ENCODE measurements around the gene OR4S2. TPM values are rescaled to one million over a fixed set of nuclear protein-coding genes. Genes with fewer than 3 reads are reported as not detected.

Gene OR4S2, protein sequence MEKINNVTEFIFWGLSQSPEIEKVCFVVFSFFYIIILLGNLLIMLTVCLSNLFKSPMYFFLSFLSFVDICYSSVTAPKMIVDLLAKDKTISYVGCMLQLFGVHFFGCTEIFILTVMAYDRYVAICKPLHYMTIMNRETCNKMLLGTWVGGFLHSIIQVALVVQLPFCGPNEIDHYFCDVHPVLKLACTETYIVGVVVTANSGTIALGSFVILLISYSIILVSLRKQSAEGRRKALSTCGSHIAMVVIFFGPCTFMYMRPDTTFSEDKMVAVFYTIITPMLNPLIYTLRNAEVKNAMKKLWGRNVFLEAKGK
- total RNA-seq: not detected

DNA sequence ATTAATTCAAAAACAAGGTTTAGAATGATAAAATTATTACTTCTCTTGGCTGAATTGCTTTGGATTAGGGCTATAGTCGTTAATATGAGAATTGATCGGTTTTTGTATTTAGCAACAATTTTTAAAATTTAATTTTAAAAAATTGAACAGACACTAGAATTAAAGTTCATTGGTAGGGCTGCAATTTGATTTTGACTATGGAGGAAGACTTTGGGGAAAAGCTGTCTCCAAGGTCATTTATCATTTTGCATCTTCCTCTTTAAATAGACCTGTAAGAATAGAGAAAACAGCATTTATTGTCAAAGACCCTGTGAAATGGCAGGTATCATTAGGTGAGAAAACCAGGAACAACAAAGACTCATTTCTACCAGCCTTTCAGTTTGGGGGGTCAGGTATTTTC, at the start of gene OR4S2:
Gene OR4S2, plus strand, starts transcription at position 301 of the 400 bp plus-strand sequence. CDS start 2,577 bp downstream, outside the sequence.
- Mint-ChIP-seq H3K4me1 (ENCODE audit: low read depth) (no peaks in the 10 kb centered on the region), H3K9me3 (ENCODE audit: insufficient read depth) (no peaks in the 10 kb centered on the region), H3K36me3 (ENCODE audit: low read depth) (no peaks in the 10 kb centered on the region), H3K27ac (no peak within 1 kb of the TSS), H3K27me3 (ENCODE audit: low read depth) (no peaks in the 10 kb centered on the region), H3K4me3 (no peak within 1 kb of the TSS)
- ATAC-seq (no peak), DNase-seq (no peak)
- ChIA-PET CTCF (no interaction called here), POLR2A (no interaction called here)

DNA sequence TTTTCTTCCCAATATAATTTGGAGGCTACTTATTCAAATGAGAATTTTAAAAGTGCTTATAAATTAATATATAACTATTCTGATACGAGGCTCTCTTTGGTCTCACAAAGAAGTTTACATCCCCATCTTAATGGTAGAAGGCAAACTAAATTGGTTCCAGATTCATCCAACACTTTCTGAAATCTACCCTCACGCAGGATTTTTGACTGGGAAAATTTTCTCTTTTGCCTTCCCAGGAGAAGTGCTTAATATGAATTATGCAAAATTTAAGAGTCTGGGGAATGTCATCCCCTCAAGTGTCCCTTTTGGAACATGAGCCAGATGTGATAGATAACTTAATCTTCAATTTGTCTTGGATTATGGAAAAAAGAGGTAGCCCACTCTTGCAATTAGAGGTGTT, 40.6 kb upstream of the OR4S2 start, which contains the start of gene OR4C11:
Gene OR4C11, minus strand, starts transcription at position 101 of the 400 bp plus-strand sequence. CDS start 3,272 bp downstream, outside the sequence.
- Mint-ChIP-seq H3K4me3 (no peak within 1 kb of the TSS), H3K4me1 (ENCODE audit: low read depth) (no peaks in the 10 kb centered on the region), H3K9me3 (ENCODE audit: insufficient read depth) (no peaks in the 10 kb centered on the region), H3K27me3 (ENCODE audit: low read depth) (no peaks in the 10 kb centered on the region), H3K27ac (no peak within 1 kb of the TSS), H3K36me3 (ENCODE audit: low read depth) (no peaks in the 10 kb centered on the region)
- ATAC-seq (no peak), DNase-seq (no peak)
- CTCF ChIA-PET: no interaction called here
- POLR2A ChIA-PET: no interaction called here

DNA sequence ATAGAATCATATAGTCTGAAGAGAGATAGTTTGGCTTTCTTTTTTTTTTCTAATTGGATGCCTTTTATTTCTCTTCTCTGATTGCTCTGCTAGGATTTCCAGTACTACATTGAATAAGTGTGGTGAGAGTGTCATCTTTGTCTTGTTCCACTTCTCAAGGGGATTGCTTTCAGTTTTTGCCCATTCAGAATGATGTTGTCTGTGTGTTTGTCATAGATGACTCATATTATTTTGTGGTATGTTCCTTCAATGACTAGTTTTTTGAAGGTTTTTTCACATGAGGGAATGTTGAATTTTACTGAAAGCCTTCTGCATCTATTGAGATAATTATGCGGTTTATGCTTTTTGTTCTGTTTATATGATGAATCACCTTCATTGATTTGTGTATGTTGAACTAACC, 23.6 kb upstream of the OR4S2 start:
- H3K27ac Mint-ChIP-seq: no peak overlapping the region
- DNase-seq (no peak), ATAC-seq (no peak)
- H3K4me3 Mint-ChIP-seq: no peak overlapping the region
- ChIA-PET POLR2A (no interaction called here), CTCF (no interaction called here)
- H3K36me3 Mint-ChIP-seq (ENCODE audit: low read depth): no peaks in the 10 kb centered on the region
- H3K27me3 Mint-ChIP-seq (ENCODE audit: low read depth): no peaks in the 10 kb centered on the region
- H3K4me1 Mint-ChIP-seq (ENCODE audit: low read depth): no peaks in the 10 kb centered on the region
- H3K9me3 Mint-ChIP-seq (ENCODE audit: insufficient read depth): no peaks in the 10 kb centered on the region

DNA sequence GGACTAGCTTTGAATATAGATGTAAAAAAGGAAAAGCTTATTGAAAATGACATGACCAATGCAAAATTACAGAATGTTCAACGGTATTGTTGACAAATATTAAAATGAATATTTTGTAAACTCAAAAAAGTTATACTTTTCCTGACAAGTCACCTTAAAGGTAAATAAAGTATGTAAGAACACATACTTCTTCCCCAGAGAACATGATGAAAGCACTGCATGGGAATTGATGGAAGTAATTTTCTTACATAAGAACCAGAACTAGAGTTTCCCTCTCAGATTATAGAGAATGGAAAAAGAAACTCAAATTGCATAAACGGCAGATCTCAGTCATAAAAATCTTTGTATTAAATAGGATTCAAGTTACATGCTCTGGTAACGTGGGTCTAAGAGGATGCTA, 13.3 kb upstream of the OR4S2 start, which contains the start of gene OR4P4:
Gene OR4P4, plus strand, starts transcription at position 301 of the 400 bp plus-strand sequence.
- DNase-seq (no peak), ATAC-seq (no peak)
- H3K27me3 Mint-ChIP-seq (ENCODE audit: low read depth): no peaks in the 10 kb centered on the region
- H3K4me1 Mint-ChIP-seq (ENCODE audit: low read depth): no peaks in the 10 kb centered on the region
- ChIA-PET POLR2A (no interaction called here), CTCF (no interaction called here)
- H3K27ac Mint-ChIP-seq: no peak within 1 kb of the TSS
- no peak within 1 kb of the TSS for H3K4me3 Mint-ChIP-seq
- no peaks in the 10 kb centered on the region for H3K36me3 Mint-ChIP-seq (ENCODE audit: low read depth)
- no peaks in the 10 kb centered on the region for H3K9me3 Mint-ChIP-seq (ENCODE audit: insufficient read depth)

DNA sequence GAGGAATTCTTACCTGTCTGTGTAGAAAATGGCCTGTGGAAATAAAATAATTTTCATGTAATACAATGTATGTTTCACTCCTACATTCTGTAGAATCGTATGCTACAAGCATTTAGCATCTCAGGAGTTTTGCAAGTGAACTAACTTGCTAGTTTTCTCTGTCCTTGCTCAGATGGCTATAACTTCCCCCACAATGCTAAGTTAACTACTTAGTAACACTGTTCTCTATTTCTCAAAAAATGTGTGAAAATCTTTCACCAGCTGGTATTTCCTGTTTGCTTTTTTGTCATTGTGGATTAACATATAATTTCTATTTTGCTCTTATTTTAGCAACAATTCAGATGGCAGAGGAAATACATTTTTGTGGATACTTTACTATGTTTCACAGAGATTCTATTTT, 4.4 kb downstream of the OR4S2 start:
- Mint-ChIP-seq H3K27me3 (ENCODE audit: low read depth) (no peaks in the 10 kb centered on the region), H3K27ac (no peak overlapping the region), H3K36me3 (ENCODE audit: low read depth) (no peaks in the 10 kb centered on the region), H3K9me3 (ENCODE audit: insufficient read depth) (no peaks in the 10 kb centered on the region), H3K4me3 (no peak overlapping the region), H3K4me1 (ENCODE audit: low read depth) (no peaks in the 10 kb centered on the region)
- DNase-seq: no peak
- ATAC-seq: no peak
- ChIA-PET CTCF (no interaction called here), POLR2A (no interaction called here)

DNA sequence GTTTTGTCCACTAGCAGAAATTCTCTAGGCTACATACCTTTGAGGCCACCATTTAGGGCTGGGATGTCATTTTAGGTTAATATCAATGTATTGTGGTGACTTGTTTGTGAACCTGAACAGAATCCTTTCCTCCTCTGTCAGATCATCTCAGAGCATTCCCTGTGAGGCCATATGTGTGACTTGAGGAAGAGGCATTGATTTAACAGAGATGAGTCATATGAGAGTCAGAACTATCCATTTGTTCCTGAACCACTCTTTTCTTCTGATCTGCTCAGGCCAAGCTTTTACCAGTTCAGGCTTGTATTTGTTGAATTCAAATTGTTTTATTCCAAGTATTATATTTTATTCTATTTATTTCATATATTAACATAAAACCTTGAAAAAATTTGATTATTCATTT, 7.0 kb downstream of the OR4S2 start:
- no peaks in the 10 kb centered on the region for H3K36me3 Mint-ChIP-seq (ENCODE audit: low read depth)
- CTCF ChIA-PET: no interaction called here
- no peak overlapping the region for H3K4me3 Mint-ChIP-seq
- DNase-seq (no peak), ATAC-seq (no peak)
- H3K27ac Mint-ChIP-seq: no peak overlapping the region
- POLR2A ChIA-PET: no interaction called here
- no peaks in the 10 kb centered on the region for H3K4me1 Mint-ChIP-seq (ENCODE audit: low read depth)
- no peaks in the 10 kb centered on the region for H3K9me3 Mint-ChIP-seq (ENCODE audit: insufficient read depth)
- no peaks in the 10 kb centered on the region for H3K27me3 Mint-ChIP-seq (ENCODE audit: low read depth)

DNA sequence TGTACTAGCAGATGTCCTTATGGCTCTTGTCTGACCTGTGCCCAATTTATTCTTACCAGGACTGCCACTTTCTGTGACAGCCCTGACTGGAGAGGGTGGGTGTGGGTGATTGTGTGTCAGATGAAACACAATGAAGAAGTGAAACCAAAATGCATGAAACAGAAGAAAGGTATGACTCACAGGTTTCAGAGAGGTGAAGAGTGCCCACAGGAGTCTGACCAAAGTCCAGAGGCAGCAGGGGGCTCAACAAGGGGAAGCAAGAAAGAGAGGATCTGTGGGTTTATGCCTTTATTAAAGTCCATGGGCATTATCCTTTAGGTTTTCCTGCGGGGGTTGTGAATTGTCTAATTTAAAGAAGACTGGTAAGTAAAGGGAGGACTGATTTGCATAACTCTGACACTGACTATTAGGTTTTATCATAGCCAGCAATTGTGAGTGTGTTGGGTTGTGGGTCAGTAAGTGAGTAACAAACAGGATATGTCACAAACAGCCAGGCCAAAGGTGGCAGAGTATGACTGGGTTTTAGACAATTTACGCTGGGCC, 10.0 kb downstream of the OR4S2 start:
- Mint-ChIP-seq H3K27ac (no peak overlapping the region), H3K36me3 (ENCODE audit: low read depth) (no peaks in the 10 kb centered on the region)
- no peak for ATAC-seq

DNA sequence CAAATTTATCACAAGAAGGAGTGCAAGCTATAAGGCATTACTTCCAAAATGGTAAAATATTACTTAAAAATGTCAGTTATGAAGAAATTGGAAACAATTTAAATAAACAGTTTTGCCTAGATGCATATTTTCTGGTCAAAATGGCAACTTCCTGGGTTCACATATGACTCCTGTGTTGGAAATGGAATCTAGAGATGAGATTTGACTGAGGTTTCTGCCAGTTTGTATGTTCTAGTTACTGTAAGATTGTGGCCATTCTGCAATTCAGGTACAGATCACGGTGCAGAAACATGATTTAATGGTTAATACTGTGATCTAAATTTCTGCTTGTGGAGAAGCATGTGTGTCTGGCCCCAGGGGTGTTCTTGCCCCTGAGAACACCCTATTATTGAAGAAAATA, 10.5 kb downstream of the OR4S2 start:
- DNase-seq (no peak), ATAC-seq (no peak)
- Mint-ChIP-seq H3K4me3 (no peak overlapping the region), H3K27ac (no peak overlapping the region), H3K4me1 (ENCODE audit: low read depth) (no peaks in the 10 kb centered on the region), H3K36me3 (ENCODE audit: low read depth) (no peaks in the 10 kb centered on the region), H3K27me3 (ENCODE audit: low read depth) (no peaks in the 10 kb centered on the region), H3K9me3 (ENCODE audit: insufficient read depth) (no peaks in the 10 kb centered on the region)
- CTCF ChIA-PET: no interaction called here
- POLR2A ChIA-PET: no interaction called here

More for the DNA sequence above, 10.0 kb downstream of the OR4S2 start:
- no peak for DNase-seq
- ChIA-PET CTCF (no interaction called here), POLR2A (no interaction called here)
- Mint-ChIP-seq H3K27me3 (ENCODE audit: low read depth) (no peaks in the 10 kb centered on the region), H3K4me1 (ENCODE audit: low read depth) (no peaks in the 10 kb centered on the region), H3K9me3 (ENCODE audit: insufficient read depth) (no peaks in the 10 kb centered on the region), H3K4me3 (no peak overlapping the region)

DNA sequence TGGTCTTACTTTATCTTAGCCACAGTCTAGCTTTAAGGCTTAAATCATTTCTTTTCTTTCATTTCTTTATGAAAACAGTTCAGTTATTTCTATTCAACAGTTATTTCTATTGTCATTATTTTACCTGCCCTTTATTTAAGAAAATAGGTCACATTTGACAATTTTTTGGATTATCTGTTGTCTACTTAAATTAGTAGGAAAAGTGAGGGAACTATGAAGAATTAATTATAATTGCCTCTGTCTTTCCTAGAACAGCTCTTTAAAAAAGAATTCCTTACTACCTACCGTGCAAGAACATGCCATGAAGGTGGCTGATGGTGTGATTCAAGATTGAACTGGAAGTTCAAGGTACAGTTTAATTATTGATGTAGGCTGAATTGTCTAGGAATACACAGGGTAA, 13.8 kb downstream of the OR4S2 start, which contains the start of gene OR4C6:
Gene OR4C6, plus strand, starts transcription at position 301 of the 400 bp plus-strand sequence. CDS start 2,966 bp downstream, outside the sequence.
- DNase-seq: no peak
- no peak for ATAC-seq
- H3K27me3 Mint-ChIP-seq (ENCODE audit: low read depth): no peaks in the 10 kb centered on the region
- no peaks in the 10 kb centered on the region for H3K36me3 Mint-ChIP-seq (ENCODE audit: low read depth)
- ChIA-PET CTCF (no interaction called here), POLR2A (no interaction called here)
- H3K27ac Mint-ChIP-seq: no peak within 1 kb of the TSS
- H3K4me1 Mint-ChIP-seq (ENCODE audit: low read depth): no peaks in the 10 kb centered on the region
- peaks cover 3% of the 10 kb centered on the region for H3K9me3 Mint-ChIP-seq (ENCODE audit: insufficient read depth)
- no peak within 1 kb of the TSS for H3K4me3 Mint-ChIP-seq

DNA sequence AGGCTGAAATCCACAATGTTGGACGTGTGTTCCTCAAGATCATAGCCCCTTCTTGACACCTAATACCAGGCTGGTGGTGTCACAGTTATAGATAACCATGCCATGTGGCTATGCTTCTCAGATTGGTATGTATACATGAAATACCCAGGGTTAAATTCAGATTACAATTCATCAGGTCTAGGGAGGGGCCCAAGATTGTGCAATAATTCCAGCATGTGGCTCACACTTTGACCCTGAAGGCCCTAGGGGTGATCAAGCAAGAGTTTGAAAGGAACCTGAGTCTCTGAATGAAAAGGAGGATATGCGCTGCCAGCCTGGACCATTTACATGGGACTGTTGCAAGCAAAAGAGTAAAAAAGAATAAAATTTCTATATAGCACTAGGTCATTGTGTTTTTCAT, 21.2 kb downstream of the OR4S2 start:
- CTCF ChIA-PET: no interaction called here
- POLR2A ChIA-PET: no interaction called here
- Mint-ChIP-seq H3K9me3 (ENCODE audit: insufficient read depth) (peaks cover 3% of the 10 kb centered on the region), H3K4me3 (no peak overlapping the region), H3K27me3 (ENCODE audit: low read depth) (no peaks in the 10 kb centered on the region), H3K36me3 (ENCODE audit: low read depth) (no peaks in the 10 kb centered on the region), H3K4me1 (ENCODE audit: low read depth) (no peaks in the 10 kb centered on the region), H3K27ac (no peak overlapping the region)
- no peak for ATAC-seq
- DNase-seq: no peak

DNA sequence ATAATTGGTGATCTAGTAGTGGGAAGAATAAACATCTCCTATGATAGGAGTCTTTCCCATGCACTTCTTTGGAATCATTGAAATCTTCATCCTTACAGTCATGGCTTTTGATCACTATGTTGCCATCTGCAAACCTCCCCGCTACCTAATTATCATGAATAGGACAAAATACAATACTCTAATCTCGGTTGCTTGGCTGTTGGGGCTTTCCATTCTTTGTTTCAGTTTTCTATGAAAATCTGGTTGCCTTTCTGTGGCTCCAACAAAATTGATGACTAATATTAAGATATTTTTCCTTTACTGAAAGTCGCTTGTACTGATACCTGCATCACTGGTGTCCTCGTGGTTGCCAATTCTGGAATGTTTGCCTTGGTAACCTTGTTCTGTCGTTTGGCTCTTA, 25.7 kb downstream of the OR4S2 start:
- ATAC-seq (no peak), DNase-seq (no peak)
- ChIA-PET CTCF (no interaction called here), POLR2A (no interaction called here)
- H3K4me1 Mint-ChIP-seq (ENCODE audit: low read depth): no peaks in the 10 kb centered on the region
- H3K27ac Mint-ChIP-seq: no peak overlapping the region
- no peaks in the 10 kb centered on the region for H3K9me3 Mint-ChIP-seq (ENCODE audit: insufficient read depth)
- no peaks in the 10 kb centered on the region for H3K36me3 Mint-ChIP-seq (ENCODE audit: low read depth)
- no peaks in the 10 kb centered on the region for H3K27me3 Mint-ChIP-seq (ENCODE audit: low read depth)
- no peak overlapping the region for H3K4me3 Mint-ChIP-seq

DNA sequence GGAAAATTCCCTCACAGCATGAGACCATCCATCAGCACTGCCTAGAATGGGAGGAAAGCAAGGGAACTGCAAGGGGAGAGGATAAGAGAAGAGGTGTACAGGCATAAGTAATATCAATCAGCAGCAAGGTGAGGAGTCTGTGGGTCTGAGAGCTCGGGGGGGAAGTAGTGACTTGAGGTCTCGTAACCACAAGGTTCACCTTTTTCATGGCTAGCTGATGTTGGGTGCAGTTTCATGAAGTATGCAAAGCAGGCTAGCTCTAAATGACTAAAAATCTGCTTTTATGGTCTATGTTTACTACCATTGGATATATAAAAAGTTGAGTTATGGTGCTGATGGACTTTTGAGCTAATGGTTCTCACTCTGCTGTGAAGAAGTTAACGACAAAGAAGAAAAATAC, 49.7 kb downstream of the OR4S2 start:
- ATAC-seq (no peak), DNase-seq (no peak)
- H3K27me3 Mint-ChIP-seq (ENCODE audit: low read depth): no peaks in the 10 kb centered on the region
- peaks cover 14% of the 10 kb centered on the region for H3K9me3 Mint-ChIP-seq (ENCODE audit: insufficient read depth)
- H3K4me3 Mint-ChIP-seq: no peak overlapping the region
- no peak overlapping the region for H3K27ac Mint-ChIP-seq
- CTCF ChIA-PET: interaction anchor here (0.9 kb wide), 1 partner anchor 9 kb away, joined by 3 read pairs; no protein-coding TSS in a partner anchor
- POLR2A ChIA-PET: interaction anchor here (0.5 kb wide), 1 partner anchor 1907 kb away, joined by 3 read pairs; no protein-coding TSS in a partner anchor
- H3K4me1 Mint-ChIP-seq (ENCODE audit: low read depth): no peaks in the 10 kb centered on the region
- no peaks in the 10 kb centered on the region for H3K36me3 Mint-ChIP-seq (ENCODE audit: low read depth)

Measured in activated CD8-positive, alpha-beta T cell treated with anti-CD3 and anti-CD28 coated beads, Interleukin-2, amount 10 ng/mL, durations not matched to agents 7 days and 5 days (primary cell).